AG10803 (cell line): ENCODE results near the gene MDFIC2.

ENCODE experiments used
- DNase-seq: peaks from one replicate; pipeline ENCODE4 v3.0.0; 2010; ENCODE audit warnings: low read depth
- H3K4me3 ChIP-seq: 2 replicates; pipeline ENCODE4 v1.5.1; 2011; ENCODE audit warnings: mild to moderate bottlenecking, low read length, control low read depth
- CTCF ChIP-seq: conservative IDR thresholded peaks from 2 replicates; pipeline ENCODE4 v1.5.1; 2011; ENCODE audit warnings: mild to moderate bottlenecking, low read length, control low read depth, inconsistent platforms

MDFIC2 gene

DNA sequence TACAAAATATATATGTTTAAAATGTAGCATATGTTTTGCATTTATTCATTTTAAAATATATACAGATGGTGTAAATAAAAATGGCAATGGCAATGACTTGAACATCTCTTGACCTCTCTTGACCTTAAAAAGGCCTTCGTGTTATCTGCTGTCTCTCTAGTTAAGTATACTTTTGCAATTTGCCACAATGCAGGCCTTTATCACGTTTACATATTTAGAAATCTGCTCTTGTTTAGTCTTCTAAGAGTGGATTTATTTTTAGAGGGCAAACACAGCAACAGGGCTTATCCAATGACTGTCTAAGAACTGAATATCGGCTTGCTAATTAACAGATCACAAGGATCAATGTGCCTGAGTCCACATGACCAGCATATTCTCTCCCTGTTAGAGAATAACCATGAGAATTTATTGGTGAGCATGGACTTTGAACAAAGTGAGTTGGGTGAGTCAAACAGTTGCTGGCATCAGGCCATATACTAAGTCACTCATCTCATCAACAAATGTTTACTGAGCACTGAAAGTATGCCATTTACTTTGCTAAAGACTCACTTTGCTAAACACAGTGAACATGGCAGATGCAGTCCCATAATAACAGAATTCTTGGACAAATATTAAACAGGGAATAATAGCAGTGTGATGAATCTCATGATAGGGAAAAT lies 48.2 kb downstream of the MDFIC2 start:
- no peak for TF ChIP-seq CTCF
- no peak for DNase-seq
- no peak overlapping the region for H3K4me3 ChIP-seq

DNA sequence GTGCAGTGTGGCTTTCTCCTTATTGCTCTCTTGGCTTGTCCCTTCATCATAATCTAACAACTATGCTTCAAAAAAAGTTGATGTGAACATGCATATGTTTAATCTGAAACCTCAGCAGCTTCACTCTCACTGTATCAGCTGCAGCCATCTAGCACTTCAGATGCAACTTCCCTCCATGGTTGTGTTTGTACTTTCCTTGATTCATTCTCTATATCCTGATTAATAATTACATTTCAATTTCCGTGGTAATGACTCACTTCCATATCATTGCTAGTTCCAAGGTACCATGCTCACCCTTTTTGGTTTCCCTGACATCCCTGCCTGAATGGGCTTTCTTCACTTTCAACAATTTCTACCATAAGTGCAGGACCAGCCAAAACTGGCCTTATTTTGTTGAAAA lies 51.2 kb downstream of the MDFIC2 start:
- no peak overlapping the region for H3K4me3 ChIP-seq
- no peak for DNase-seq
- TF ChIP-seq CTCF = no peak

DNA sequence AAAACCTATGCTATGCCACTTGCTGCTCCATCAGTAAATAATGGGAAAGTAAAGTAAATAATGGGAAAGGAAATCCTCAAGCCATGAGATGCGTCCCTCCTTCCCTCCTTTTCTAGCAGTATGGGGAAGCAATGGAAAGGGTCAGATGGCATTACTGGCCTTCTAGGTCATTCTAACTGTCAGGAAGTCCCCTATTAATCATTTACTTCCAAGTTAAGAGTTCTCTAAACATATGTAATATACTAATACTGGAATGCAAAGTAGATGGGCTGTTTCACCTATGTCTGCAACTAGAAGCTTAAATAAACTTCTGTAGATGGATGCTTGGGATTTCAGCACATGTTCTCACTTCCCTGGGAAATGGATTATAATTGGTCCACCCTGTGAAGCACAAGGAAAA lies 55.9 kb downstream of the MDFIC2 start:
- DNase-seq = no peak
- H3K4me3 ChIP-seq = no peak overlapping the region
- TF ChIP-seq CTCF = no peak

DNA sequence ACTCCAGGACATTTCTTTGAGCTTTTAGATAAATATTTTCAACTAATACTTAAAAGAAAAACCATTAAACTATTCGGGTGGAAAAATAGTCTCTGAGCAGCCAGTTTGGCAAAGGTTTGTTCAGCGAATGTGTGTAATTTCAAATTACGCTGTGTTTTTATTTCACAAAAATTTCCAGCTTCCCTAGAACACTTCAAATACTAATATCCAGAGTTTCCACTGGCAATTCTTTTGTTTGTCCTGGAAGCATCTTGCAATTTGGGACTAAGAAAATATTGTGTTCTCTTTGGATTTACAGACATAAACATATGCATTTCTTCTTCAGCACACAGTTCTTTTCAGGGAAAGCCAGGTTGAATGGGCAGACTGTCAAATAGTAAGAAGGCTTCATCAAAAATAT lies 61.9 kb downstream of the MDFIC2 start:
- no peak for TF ChIP-seq CTCF
- DNase-seq = no peak
- H3K4me3 ChIP-seq = no peak overlapping the region

- no peak overlapping the region for H3K4me3 ChIP-seq
- DNase-seq = peak; percentile 5
- no peak for TF ChIP-seq CTCF
Observed at GRCh38 chr3:70249509-70250160, 62.8 kb downstream of the MDFIC2 start.

DNA sequence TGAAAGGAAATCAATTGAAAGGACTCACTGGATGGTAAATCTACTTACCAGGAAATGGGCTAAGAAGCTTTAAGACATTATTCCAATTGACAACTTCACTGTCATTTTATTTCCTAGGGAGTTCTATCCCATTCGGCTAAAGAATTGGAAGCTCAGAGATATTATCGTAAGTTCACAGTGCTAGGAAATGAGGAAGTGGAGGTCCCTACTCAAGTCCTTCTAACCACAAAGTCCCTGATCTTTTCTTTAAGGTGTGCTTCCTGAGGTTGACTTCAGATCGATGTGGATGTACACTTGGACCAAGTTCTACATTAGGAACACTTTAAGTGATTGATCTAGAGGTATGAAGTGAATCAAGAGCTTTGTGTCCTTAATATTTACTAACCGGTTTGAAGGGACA lies 63.6 kb downstream of the MDFIC2 start:
- H3K4me3 ChIP-seq = no peak overlapping the region
- DNase-seq = no peak
- TF ChIP-seq CTCF = no peak

GRCh38 chr3:70247955-70248354 lies 64.5 kb downstream of the MDFIC2 start:
- TF ChIP-seq CTCF = no peak
- H3K4me3 ChIP-seq = no peak overlapping the region
- DNase-seq = no peak
